HG03378 (cell line): ENCODE data around the gene BCL2L12.
"Not testable (repeated sequence)": the region's sequence is repeated elsewhere in the genome, so short reads cannot be mapped to it uniquely, and the experiment has no call there.

ENCODE experiments used
- ATAC-seq: cut with Tn5 transposase; IDR thresholded peaks from one replicate; pipeline ENCODE4 v1.9.1; 2021; ENCODE audit warnings: mild to moderate bottlenecking, moderate library complexity; ENCODE audit not compliant: unreplicated experiment

The BCL2L12 gene

DNA sequence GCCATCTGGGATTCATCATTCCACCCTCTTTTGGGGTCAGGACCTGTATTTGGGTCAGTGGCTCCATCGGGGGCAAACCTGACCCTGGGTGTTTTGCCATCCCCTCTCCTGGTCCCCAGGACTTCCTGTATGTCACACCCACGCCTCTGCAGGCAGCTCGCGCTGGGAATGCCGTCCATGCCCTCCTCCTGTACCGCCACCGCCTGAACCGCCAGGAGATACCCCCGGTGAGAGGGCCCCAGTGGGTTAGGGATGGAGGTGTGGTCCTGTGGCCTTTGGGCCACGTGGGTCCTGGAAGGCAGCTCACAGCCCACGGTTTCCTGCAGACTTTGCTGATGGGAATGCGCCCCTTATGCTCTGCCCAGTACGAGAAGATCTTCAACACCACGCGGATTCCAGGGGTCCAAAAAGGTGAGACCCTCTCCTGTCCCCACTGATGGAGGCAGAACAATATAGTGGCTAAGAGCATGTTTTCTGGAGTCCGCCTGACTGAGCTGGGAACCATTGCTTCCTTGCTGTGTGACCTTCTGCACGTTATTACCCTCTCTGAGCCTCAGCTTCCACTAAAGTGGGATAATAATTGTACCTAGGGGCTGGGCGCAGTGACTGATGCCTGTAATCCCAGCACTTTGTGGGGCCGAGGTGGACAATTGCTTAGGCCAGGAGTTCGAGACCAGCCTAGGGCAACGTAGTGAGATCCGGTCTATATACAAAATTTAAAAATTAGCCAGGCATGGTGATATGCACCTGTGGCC is 39.3 kb downstream of the BCL2L12 start:
- ATAC-seq = no peak

DNA sequence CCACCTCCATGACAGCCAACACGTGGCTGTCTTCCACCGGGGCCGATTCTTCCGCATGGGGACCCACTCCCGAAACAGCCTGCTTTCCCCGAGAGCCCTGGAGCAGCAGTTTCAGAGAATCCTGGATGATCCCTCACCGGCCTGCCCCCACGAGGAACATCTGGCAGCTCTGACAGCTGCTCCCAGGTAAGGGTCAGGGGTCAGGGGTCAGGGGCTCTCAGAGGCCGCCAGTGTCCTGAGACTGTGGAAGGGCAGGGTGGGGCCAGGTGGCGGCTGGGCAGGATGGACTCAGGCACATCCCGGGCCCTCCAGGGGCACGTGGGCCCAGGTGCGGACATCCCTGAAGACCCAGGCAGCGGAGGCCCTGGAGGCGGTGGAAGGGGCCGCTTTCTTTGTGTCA is 40.2 kb downstream of the BCL2L12 start:
- no peak for ATAC-seq

DNA sequence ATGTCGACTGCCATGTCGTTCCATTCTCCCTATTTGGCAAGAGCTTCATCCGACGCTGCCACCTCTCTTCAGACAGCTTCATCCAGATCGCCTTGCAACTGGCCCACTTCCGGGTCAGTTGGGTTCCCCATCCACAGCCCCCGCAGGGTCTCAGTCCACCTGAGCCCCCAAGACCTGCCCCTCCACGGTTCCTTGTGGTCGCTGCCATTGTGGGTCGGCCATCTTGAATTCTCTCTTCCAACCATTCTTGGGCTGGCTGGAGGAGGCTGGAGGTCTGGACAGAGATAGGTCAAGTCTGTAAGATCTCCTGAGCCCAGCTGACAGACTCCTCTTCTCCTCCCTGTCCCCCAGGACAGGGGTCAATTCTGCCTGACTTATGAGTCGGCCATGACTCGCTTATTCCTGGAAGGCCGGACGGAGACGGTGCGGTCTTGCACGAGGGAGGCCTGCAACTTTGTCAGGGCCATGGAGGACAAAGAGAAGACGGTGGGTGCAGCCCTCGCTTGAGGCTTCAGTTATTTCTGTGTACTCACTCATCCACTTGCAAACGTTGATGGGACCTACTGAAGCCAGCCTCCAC is 44.7 kb downstream of the BCL2L12 start:
- ATAC-seq = no peak

DNA sequence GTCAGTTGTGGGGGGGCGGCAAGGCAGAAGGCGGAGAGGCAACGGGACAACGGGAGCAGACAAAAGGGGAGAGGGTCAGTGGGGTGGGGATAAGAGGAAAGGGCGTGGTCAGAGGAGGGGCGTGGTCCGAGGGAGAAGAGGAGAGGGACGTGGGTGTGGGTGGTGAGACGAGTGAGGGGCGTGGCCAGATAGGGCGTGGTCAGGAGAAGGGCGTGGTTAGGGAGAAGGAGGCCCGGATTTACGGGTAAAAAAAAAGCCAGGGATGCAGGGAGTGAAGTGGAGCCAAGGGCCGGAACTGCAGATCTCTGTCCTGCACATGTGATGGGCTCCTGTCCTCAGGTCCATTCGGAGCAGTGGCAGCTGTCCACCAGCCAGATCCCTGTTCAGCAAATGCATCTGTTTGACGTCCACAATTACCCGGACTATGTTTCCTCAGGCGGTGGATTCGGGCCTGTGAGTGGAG is 46.7 kb downstream of the BCL2L12 start:
- no peak for ATAC-seq

DNA sequence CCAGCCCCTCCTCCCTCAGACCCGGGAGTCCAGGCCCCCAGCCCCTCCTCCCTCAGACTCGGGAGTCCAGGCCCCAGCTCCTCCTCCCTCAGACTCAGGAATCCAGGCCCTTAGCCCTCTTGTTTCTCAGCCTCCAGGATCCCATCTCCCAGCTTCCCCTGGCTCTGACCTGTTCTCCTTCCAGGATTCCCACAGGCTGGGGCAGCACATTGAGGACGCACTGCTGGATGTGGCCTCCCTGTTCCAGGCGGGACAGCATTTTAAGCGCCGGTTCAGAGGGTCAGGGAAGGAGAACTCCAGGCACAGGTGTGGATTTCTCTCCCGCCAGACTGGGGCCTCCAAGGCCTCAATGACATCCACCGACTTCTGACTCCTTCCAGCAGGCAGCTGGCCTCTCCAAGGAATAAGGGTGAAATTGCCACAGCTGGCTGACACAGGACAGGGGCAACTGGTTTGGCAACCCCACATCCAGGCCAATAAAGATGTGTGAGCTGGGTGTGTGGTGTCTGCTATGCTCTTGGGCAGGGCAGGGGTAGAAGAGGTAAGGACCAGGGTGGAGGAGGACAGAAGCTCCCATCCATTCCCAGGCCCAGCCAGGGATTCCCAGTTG is 47.6 kb downstream of the BCL2L12 start:
- ATAC-seq = no peak

DNA sequence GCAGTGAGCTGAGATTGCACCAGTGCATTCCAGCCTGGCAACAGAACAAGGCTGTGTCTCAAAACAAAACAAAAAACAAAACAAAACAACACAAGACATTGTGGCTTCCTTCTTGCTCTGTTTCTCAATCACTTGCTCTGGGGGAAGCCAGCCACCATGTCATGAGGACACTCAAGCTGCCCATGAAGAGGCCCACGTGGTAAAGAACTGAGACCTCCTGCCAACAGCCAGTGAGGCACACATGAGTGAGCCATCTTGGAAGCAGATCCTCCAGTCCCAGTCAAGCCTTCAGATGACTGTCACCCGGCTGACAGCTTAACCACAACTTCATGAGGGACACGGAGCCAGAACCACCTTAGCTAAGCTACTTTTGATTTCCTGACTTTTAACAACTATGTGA is 50.4 kb downstream of the BCL2L12 start:
- no peak for ATAC-seq

DNA sequence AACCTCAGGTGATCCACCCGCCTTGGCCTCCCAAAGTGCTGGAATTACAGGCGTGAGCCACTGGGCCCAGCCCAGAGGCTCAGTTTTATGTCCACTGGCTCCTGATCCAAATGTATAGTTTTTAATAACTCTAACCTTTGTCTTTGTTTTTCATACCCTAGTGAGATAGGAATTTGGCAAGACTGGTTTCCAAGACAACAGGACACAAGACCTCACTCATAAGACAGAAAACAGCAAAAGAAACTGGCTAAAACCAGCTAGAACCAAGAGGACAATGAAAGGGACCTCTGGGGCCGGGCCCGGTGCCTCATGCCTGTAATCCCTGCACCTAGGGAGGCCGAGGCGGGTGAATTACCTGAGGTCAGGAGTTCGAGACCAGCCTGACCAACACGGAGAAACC is 52.8 kb downstream of the BCL2L12 start:
- ATAC-seq = no peak

DNA sequence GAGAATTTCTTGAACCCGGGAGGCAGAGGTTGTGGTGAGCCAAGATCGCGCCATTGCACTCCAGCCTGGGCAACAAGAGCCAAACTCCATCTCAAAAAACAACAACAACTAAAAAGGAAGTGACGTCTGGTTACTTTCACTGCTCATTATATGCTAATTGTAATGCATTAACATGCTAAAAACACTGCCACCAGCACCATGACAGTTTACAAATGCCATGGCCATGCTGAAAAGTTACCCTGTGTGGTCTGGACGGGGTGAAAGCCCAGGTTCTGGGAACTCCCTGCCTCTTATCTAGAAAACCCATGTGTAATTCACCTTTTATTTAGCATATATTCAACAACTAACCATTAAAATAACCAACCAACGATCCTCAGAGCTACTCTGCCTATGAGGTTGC is 53.3 kb downstream of the BCL2L12 start:
- ATAC-seq = no peak

DNA sequence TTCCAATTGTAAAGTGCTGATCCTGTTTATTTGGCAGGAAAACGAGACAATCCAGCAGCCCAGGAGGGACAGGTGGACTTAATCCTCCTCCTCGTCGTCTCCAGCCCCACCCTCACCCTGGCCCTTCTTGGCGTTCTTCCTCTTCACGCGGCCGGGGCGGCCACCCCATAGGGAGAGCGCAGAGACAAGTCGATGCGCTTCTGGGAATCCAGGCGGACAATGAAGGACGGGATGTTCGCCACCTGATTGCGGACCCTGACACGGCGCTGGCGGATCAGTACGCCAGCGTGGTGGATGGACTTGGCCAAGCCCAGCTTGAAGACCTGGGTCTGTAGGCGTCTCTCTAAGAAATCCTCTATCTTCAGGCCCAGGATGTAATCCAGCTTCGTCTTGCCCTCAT is 53.7 kb downstream of the BCL2L12 start:
- ATAC-seq = not testable (repeated sequence)
